Smooth muscle cell (in vitro differentiated cells): Measurements from ENCODE around the gene TOR3A. TPM values are rescaled to one million over a fixed set of nuclear protein-coding genes. Genes with fewer than 3 reads are reported as not detected.

Experiments used
- DNase-seq: peaks from one replicate; lab custom pipeline; 2025; ENCODE audit not compliant: unreplicated experiment; lab: John Stamatoyannopoulos, UW
- H2AFZ ChIP-seq: fragments of 200-600 bp; sonication (generic); 2 replicates; pipeline ENCODE4 v1.6.0; 2016; ENCODE audit warnings: antibody characterized with exemption, low read depth, mild to moderate bottlenecking
- H3F3A ChIP-seq: fragments of 200-600 bp; sonication (generic); 2 replicates; pipeline ENCODE4 v1.6.0; 2017; ENCODE audit warnings: antibody characterized with exemption, low read depth
- H3K27ac ChIP-seq: fragments of 200-600 bp; sonication (generic); 2 replicates; pipeline ENCODE4 v1.5.1; 2016; ENCODE audit warnings: low read depth, mild to moderate bottlenecking
- H3K27me3 ChIP-seq: fragments of 200-600 bp; sonication (generic); 2 replicates; pipeline ENCODE4 v1.6.1; 2016; ENCODE audit warnings: low read depth, mild to moderate bottlenecking
- H3K36me3 ChIP-seq: fragments of 200-600 bp; sonication (generic); 2 replicates; pipeline ENCODE4 v1.5.1; 2016; ENCODE audit warnings: low read depth
- H3K4me1 ChIP-seq: fragments of 200-600 bp; sonication (generic); 2 replicates; pipeline ENCODE4 v1.5.1; 2016; ENCODE audit warnings: low read depth
- H3K4me2 ChIP-seq: fragments of 200-600 bp; sonication (generic); 2 replicates; pipeline ENCODE4 v1.6.0; 2016; ENCODE audit warnings: mild to moderate bottlenecking
- H3K4me3 ChIP-seq: fragments of 200-600 bp; sonication (generic); 2 replicates; pipeline ENCODE4 v1.5.1; 2016; ENCODE audit warnings: mild to moderate bottlenecking
- H3K79me2 ChIP-seq: fragments of 200-600 bp; sonication (generic); 2 replicates; pipeline ENCODE4 v1.6.0; 2016; ENCODE audit warnings: low read depth, mild to moderate bottlenecking
- H3K9ac ChIP-seq: fragments of 200-600 bp; sonication (generic); 2 replicates; pipeline ENCODE4 v1.6.0; 2016; ENCODE audit warnings: low read depth
- H3K9me3 ChIP-seq: fragments of 200-600 bp; sonication (generic); replicated peaks from 2 replicates; pipeline ENCODE4 v1.5.1; 2016; ENCODE audit warnings: low read depth
- H4K20me1 ChIP-seq: fragments of 200-600 bp; sonication (generic); 2 replicates; pipeline ENCODE4 v1.6.0; 2016; ENCODE audit warnings: low read depth
- WGBS: methylation state at CpG from one replicate; pipeline ENCODE4 v1.1.7; 2016; ENCODE audit warnings: low lambda C conversion rate; 5-methylcytosine and 5-hydroxymethylcytosine counted together
- polyA plus RNA-seq: library from polyadenylated mRNA; unstranded; fragments of >200 nt; fragmentation: Nextera tagmentation; extraction: Ambion mirVana; gene quantifications from 2 replicates; pipeline ENCODE4 v1.2.1, GENCODE V29; 2016
- total RNA-seq: library from RNA; depleted of rRNA; stranded (reverse); fragments of >200 nt; gene quantifications from 2 replicates; pipeline ENCODE4 v1.2.3, GENCODE V29; 2014
- TF ChIP-seq, protein P1 (sequence below): fragments of 200-600 bp; sonication (generic); IDR thresholded peaks from 2 replicates; pipeline ENCODE4 v1.5.1; 2017; ENCODE audit warnings: borderline replicate concordance, mild to moderate bottlenecking, antibody characterized with exemption; ENCODE audit not compliant: insufficient read depth, poor library complexity, severe bottlenecking

TOR3A gene
- total and polyA plus RNA-seq, 2 experiments from 2014 or later, result 13.0 to 16.6 TPM

DNA sequence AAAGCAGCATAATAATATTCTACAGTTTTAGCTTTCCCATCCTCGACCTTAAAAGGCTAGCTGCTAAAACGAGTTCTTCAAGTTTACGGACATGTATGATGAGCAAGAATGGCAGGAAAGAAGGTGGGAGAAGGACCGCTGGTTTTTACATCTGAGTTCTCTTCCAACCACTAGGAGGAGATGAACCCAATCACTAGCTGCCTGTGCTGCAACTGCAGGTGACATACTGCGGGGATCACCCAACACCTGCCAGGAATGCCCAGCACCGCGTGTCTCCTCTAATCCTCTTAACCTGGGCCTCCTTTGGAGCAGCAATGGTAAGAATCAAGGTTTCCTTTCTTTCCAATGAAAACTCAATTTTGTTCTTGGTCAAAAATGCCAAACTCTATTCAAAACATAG, 23.5 kb downstream of the TOR3A start:
- no peaks in the 10 kb centered on the region for H3F3A ChIP-seq
- DNase-seq, result no peak
- no peaks in the 10 kb centered on the region for H3K27me3 ChIP-seq
- no peak overlapping the region for H2AFZ ChIP-seq
- H3K4me3 ChIP-seq, result no peak overlapping the region
- no peaks in the 10 kb centered on the region for H3K4me1 ChIP-seq
- peaks cover 41% of the 10 kb centered on the region for H4K20me1 ChIP-seq
- no peak overlapping the region for H3K9ac ChIP-seq
- 48% methylated on average over 7 of the region's 7 CpGs for WGBS
- peaks cover 6% of the 10 kb centered on the region for H3K36me3 ChIP-seq
- H3K4me2 ChIP-seq, result no peak overlapping the region
- no peaks in the 10 kb centered on the region for H3K79me2 ChIP-seq
- no peak overlapping the region for H3K27ac ChIP-seq
- TF ChIP-seq, protein P1, sequence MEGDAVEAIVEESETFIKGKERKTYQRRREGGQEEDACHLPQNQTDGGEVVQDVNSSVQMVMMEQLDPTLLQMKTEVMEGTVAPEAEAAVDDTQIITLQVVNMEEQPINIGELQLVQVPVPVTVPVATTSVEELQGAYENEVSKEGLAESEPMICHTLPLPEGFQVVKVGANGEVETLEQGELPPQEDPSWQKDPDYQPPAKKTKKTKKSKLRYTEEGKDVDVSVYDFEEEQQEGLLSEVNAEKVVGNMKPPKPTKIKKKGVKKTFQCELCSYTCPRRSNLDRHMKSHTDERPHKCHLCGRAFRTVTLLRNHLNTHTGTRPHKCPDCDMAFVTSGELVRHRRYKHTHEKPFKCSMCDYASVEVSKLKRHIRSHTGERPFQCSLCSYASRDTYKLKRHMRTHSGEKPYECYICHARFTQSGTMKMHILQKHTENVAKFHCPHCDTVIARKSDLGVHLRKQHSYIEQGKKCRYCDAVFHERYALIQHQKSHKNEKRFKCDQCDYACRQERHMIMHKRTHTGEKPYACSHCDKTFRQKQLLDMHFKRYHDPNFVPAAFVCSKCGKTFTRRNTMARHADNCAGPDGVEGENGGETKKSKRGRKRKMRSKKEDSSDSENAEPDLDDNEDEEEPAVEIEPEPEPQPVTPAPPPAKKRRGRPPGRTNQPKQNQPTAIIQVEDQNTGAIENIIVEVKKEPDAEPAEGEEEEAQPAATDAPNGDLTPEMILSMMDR, result peak; percentile 31
- no peaks in the 10 kb centered on the region for H3K9me3 ChIP-seq

DNA sequence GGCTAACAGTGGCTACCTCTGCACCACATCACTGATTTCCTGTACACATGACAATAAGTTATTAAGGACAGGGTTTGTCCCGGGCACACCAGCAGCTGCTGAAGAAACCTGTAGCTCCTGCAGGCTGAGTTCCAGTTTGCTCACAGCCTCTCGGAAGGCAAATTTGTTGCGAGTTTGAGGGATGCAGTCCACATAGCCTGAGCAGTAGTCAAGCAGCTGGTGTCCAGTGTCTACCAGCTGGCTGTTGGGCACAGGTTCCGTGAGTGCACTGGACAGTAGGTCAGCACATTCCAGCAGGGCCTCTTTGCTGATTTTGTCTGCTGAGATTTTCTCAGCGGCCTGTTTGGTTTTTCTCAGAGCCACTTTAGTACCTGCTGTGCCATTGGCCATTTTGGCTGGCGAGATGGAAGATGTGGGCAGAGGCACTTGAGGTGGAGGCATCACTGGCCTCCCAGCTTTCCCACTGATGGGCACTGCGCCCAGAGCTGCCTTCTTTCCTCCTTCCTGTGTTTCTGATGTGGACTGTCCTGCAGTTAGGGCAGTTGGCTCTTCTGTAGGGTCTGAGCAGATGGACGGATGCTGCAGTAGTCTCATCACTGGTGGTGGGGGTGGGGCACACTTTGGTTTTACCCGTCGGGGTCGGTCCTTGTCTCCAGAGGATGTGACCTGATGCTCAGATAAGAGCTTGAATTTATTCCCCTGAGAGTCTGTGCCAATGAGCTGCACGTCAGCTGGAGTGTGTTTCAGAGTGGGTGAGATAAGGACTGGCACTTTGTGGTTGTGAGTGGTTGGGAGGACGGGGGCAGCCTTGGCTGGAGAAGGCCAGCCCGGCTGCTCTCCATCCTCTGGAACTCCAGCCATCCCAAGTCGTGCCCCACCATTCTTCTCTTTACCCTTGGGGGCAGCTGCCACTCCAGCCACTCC, 26.1 kb downstream of the TOR3A start:
- H3K27me3 ChIP-seq, result no peaks in the 10 kb centered on the region
- H3K79me2 ChIP-seq, result no peaks in the 10 kb centered on the region
- H3K36me3 ChIP-seq, result peaks cover 16% of the 10 kb centered on the region
- H3K9me3 ChIP-seq, result no peaks in the 10 kb centered on the region
- H3K9ac ChIP-seq, result no peak overlapping the region
- no peak for DNase-seq
- 96% methylated on average over 15 of the region's 15 CpGs for WGBS
- no peak overlapping the region for H3K4me3 ChIP-seq
- no peaks in the 10 kb centered on the region for H3K4me1 ChIP-seq
- TF ChIP-seq, protein P1, result no peak
- peaks cover 35% of the 10 kb centered on the region for H4K20me1 ChIP-seq
- H3F3A ChIP-seq, result no peaks in the 10 kb centered on the region
- H3K4me2 ChIP-seq, result no peak overlapping the region
- H2AFZ ChIP-seq, result no peak overlapping the region
- H3K27ac ChIP-seq, result no peak overlapping the region

DNA sequence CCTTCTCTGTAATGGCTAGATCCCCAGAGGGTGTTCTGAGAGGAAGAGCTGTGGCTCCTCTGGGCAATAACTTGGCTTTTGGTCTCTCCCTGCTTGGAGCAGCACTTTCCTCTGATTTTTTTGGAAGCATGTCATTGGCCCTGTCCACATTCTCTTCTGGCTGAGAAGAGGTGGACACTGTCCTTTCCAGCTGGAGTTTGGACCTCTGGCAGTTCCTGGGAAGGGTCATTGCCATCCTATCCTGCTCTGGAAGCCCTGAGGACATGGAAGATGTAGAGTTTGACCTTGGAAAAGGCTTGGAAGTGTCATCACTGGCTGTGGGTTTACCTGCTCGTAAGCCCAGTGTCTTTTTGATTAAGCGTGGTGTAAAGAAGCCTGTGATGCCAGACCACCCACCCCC, 26.8 kb downstream of the TOR3A start:
- Histone ChIP-seq H3K36me3 (peaks cover 19% of the 10 kb centered on the region), H3K27ac (no peak overlapping the region)
- WGBS, result 100% methylated on average over 2 of the region's 2 CpGs

More for the DNA sequence above, 26.8 kb downstream of the TOR3A start:
- Histone ChIP-seq H3K27me3 (no peaks in the 10 kb centered on the region), H4K20me1 (peaks cover 35% of the 10 kb centered on the region), H2AFZ (no peak overlapping the region), H3K9me3 (no peaks in the 10 kb centered on the region), H3K4me1 (no peaks in the 10 kb centered on the region), H3K4me3 (no peak overlapping the region), H3F3A (no peaks in the 10 kb centered on the region), H3K4me2 (no peak overlapping the region), H3K9ac (no peak overlapping the region), H3K79me2 (no peaks in the 10 kb centered on the region)
- DNase-seq, result no peak
- TF ChIP-seq, protein P1, result no peak
